ENCODE results near the gene SLX4IP. TPM values are rescaled to one million over a fixed set of nuclear protein-coding genes. Genes with fewer than 3 reads are reported as not detected.

The SLX4IP gene
- total RNA-seq, 4 donors from 2014 or later, result 4.8 to 7.2 (median 5.7) TPM

GRCh38 chr20:10434467-10434831 lies 656 bp upstream of the SLX4IP start:
- H3K4me1 ChIP-seq, result peaks cover 36% of the 10 kb centered on the region
- H3K27ac ChIP-seq, result peak overlapping the region; percentile 90
- no peak for TF ChIP-seq EP300 (IDR thresholded peaks at IDR 0.05)
- no peak for TF ChIP-seq CTCF (IDR thresholded peaks at IDR 0.05)
- TF ChIP-seq POLR2A (IDR thresholded peaks at IDR 0.05), result peak; percentile 82 to 96
- TF ChIP-seq POLR2AphosphoS5 (IDR thresholded peaks at IDR 0.05), result peak; percentile 90 to 96 (median 95)

GRCh38 chr20:10436053-10436699 lies 1.1 kb downstream of the SLX4IP start:
- peaks cover 5% of the 10 kb centered on the region for H3K36me3 ChIP-seq
- H3K4me1 ChIP-seq, result peaks cover 25% of the 10 kb centered on the region
- WGBS, result 94% methylated on average over 20 of the region's 20 CpGs
- no peaks in the 10 kb centered on the region for H3K27me3 ChIP-seq
- no peak overlapping the region for H3K27ac ChIP-seq
- H3K9me3 ChIP-seq, result no peaks in the 10 kb centered on the region
- no peak for TF ChIP-seq POLR2AphosphoS5 (IDR thresholded peaks at IDR 0.05)
- no peak for TF ChIP-seq CTCF (IDR thresholded peaks at IDR 0.05)
- TF ChIP-seq EP300 (IDR thresholded peaks at IDR 0.05), result no peak
- TF ChIP-seq POLR2A (IDR thresholded peaks at IDR 0.05), result no peak
- no peak for DNase-seq (ENCODE audit: low spot score in 2 of 2)
- no peak overlapping the region for H3K4me3 ChIP-seq

More at GRCh38 chr20:10434467-10434831, 656 bp upstream of the SLX4IP start:
- DNase-seq (ENCODE audit: low spot score in 2 of 2), result peak; percentile 94 to 95
- Histone ChIP-seq H3K27me3 (no peaks in the 10 kb centered on the region), H3K4me3 (peak overlapping the region; percentile 83), H3K9me3 (no peaks in the 10 kb centered on the region), H3K36me3 (peaks cover 5% of the 10 kb centered on the region)
- WGBS, result 0% methylated on average over 17 of the region's 17 CpGs

- peaks cover 5% of the 10 kb centered on the region for H3K36me3 ChIP-seq
- no peak overlapping the region for H3K27ac ChIP-seq
- H3K4me3 ChIP-seq, result no peak overlapping the region
- H3K4me1 ChIP-seq, result peaks cover 9% of the 10 kb centered on the region
- WGBS, result 90% methylated on average over 4 of the region's 4 CpGs
- no peaks in the 10 kb centered on the region for H3K27me3 ChIP-seq
- H3K9me3 ChIP-seq, result no peaks in the 10 kb centered on the region
- DNase-seq (ENCODE audit: low spot score in 2 of 2), result no peak
- TF ChIP-seq POLR2A (IDR thresholded peaks at IDR 0.05), result no peak
- no peak for TF ChIP-seq CTCF (IDR thresholded peaks at IDR 0.05)
- no peak for TF ChIP-seq EP300 (IDR thresholded peaks at IDR 0.05)
- TF ChIP-seq POLR2AphosphoS5 (IDR thresholded peaks at IDR 0.05), result no peak
Measured at GRCh38 chr20:10438217-10438616, 3.1 kb downstream of the SLX4IP start.

GRCh38 chr20:10443936-10444335 lies 8.8 kb downstream of the SLX4IP start:
- no peak for DNase-seq (ENCODE audit: low spot score in 2 of 2)
- Histone ChIP-seq H3K27me3 (no peaks in the 10 kb centered on the region), H3K9me3 (no peaks in the 10 kb centered on the region), H3K4me1 (peaks cover 5% of the 10 kb centered on the region), H3K36me3 (no peaks in the 10 kb centered on the region), H3K27ac (no peak overlapping the region), H3K4me3 (no peak overlapping the region)
- TF ChIP-seq POLR2AphosphoS5 (IDR thresholded peaks at IDR 0.05), result no peak
- TF ChIP-seq POLR2A (IDR thresholded peaks at IDR 0.05), result no peak
- no peak for TF ChIP-seq EP300 (IDR thresholded peaks at IDR 0.05)
- TF ChIP-seq CTCF (IDR thresholded peaks at IDR 0.05), result no peak
- WGBS, result 73% methylated on average over 2 of the region's 2 CpGs

- no peaks in the 10 kb centered on the region for H3K9me3 ChIP-seq
- H3K4me3 ChIP-seq, result no peak overlapping the region
- 83% methylated on average over 4 of the region's 4 CpGs for WGBS
- no peak overlapping the region for H3K27ac ChIP-seq
- H3K27me3 ChIP-seq, result no peaks in the 10 kb centered on the region
- no peaks in the 10 kb centered on the region for H3K36me3 ChIP-seq
- H3K4me1 ChIP-seq, result peaks cover 5% of the 10 kb centered on the region
- no peak for DNase-seq (ENCODE audit: low spot score in 2 of 2)
- no peak for TF ChIP-seq POLR2A (IDR thresholded peaks at IDR 0.05)
- TF ChIP-seq POLR2AphosphoS5 (IDR thresholded peaks at IDR 0.05), result no peak
- no peak for TF ChIP-seq EP300 (IDR thresholded peaks at IDR 0.05)
- TF ChIP-seq CTCF (IDR thresholded peaks at IDR 0.05), result no peak
Measured at GRCh38 chr20:10445758-10446157, 10.7 kb downstream of the SLX4IP start.
